ENCODE data around the gene GNAT3.

GRCh38 chr7:80410081-80410480, 101.8 kb downstream of the GNAT3 start:
- TF ChIP-seq POLR2A (IDR thresholded peaks at IDR 0.05; ENCODE audit: low read length) (no peak), GATA1 (IDR thresholded peaks at IDR 0.05; ENCODE audit: low read depth, low read length) (no peak)
